GM12878 (cell line): Measurements from ENCODE around the gene GLT1D1. TPM values are rescaled to one million over a fixed set of nuclear protein-coding genes. Genes with fewer than 3 reads are reported as not detected.

Experiments used
- ATAC-seq: fragments of 200-7000 bp; cut with Tn5 transposase; 3 replicates; pipeline ENCODE4 v1.9.1; 2020; ENCODE audit warnings: mild to moderate bottlenecking, moderate library complexity
- BruUV-seq: library from RNA; stranded (reverse); fragments of 400-500 nt; replicated peaks from 2 replicates; lab custom pipeline; 2021; lab: Mats Ljungman, UMichigan
- CTCF ChIA-PET: fragments of 300-600 bp; sonication (Branson Sonifier 250); formaldehyde crosslinking; extraction: SDS; loops from one replicate; lab custom pipeline; 2021; ENCODE audit warnings: inconsistent platforms; lab: Yijun Ruan, JAX
- POLR2A ChIA-PET: fragments of 350-600 bp; formaldehyde crosslinking; extraction: SDS; loops from one replicate; lab custom pipeline; 2021; ENCODE audit warnings: inconsistent platforms; lab: Charles Lee
- RAD21 ChIA-PET: fragments of 300-600 bp; sonication (Branson Sonifier 250); formaldehyde crosslinking; loops from one replicate; lab custom pipeline; 2023; ENCODE audit warnings: antibody characterized with exemption; ENCODE audit not compliant: unreplicated experiment; lab: Charles Lee
- SMC1A ChIA-PET: fragments of 300-600 bp; sonication (Branson Sonifier 250); formaldehyde crosslinking; loops from one replicate; lab custom pipeline; 2023; ENCODE audit not compliant: unreplicated experiment, uncharacterized antibody; lab: Charles Lee
- DNase-seq: peaks from one replicate; pipeline ENCODE4 v3.0.0-alpha.2; 2011; ENCODE audit warnings: low read depth, low spot score
- FAIRE-seq: peaks from 3 replicates; lab custom pipeline; 2011; peaks lifted over from hg19 to GRCh38; lab: Jason Lieb, UNC
- H2AFZ ChIP-seq: 2 replicates; pipeline ENCODE4 v1.6.0; 2011; ENCODE audit warnings: low read depth, low read length, control low read depth; ENCODE audit not compliant: control insufficient read depth
- H3K27ac ChIP-seq: 2 replicates; pipeline ENCODE4 v1.5.1; 2011; ENCODE audit warnings: control low read depth; ENCODE audit not compliant: control insufficient read depth, insufficient read depth
- H3K27me3 ChIP-seq, 2 experiments: replicated peaks in 1 of 2; 2 replicates each; pipeline versions ENCODE4 v1.6.0 to v1.6.1; 2011; ENCODE audit warnings: low read length in 1 of 2; ENCODE audit not compliant: control insufficient read depth in 2 of 2, insufficient read depth in 2 of 2
- H3K36me3 ChIP-seq, 2 experiments: 2 replicates each; pipeline ENCODE4 v1.5.1; 2011; ENCODE audit warnings: low read length in 1 of 2; ENCODE audit not compliant: control insufficient read depth in 2 of 2, insufficient read depth in 2 of 2
- H3K4me1 ChIP-seq: 2 replicates; pipeline ENCODE4 v1.6.1; 2011; ENCODE audit warnings: mild to moderate bottlenecking, low read length, moderate library complexity, mixed read lengths; ENCODE audit not compliant: control insufficient read depth, insufficient read depth
- H3K4me2 ChIP-seq: 2 replicates; pipeline ENCODE4 v1.6.0; 2011; ENCODE audit warnings: control low read depth; ENCODE audit not compliant: control insufficient read depth, insufficient read depth
- H3K4me3 ChIP-seq: fragments of 200-600 bp; sonication (generic); 2 replicates; pipeline ENCODE4 v1.5.1; 2016
- H3K79me2 ChIP-seq: 2 replicates; pipeline ENCODE4 v1.6.0; 2011; ENCODE audit warnings: low read length; ENCODE audit not compliant: control insufficient read depth, insufficient read depth
- H3K9ac ChIP-seq: 2 replicates; pipeline ENCODE4 v1.8.0; 2011; ENCODE audit warnings: low read length, control low read depth, mixed read lengths; ENCODE audit not compliant: control insufficient read depth, insufficient read depth
- H3K9me3 ChIP-seq: replicated peaks from 3 replicates; pipeline ENCODE4 v1.5.1; 2011; ENCODE audit warnings: mild to moderate bottlenecking, low read length; ENCODE audit not compliant: control insufficient read depth, insufficient read depth
- H4K20me1 ChIP-seq: 2 replicates; pipeline ENCODE4 v1.6.0; 2011; ENCODE audit not compliant: control insufficient read depth, insufficient read depth
- BMI1 ChIP-seq: fragments of 450-650 bp; IDR thresholded peaks from 2 replicates; pipeline ENCODE4 v1.6.1; 2016; ENCODE audit warnings: mild to moderate bottlenecking, moderate library complexity, borderline replicate concordance
- GABPA ChIP-seq: IDR thresholded peaks from 2 replicates; pipeline ENCODE4 v1.6.1; 2014; ENCODE audit warnings: antibody characterized with exemption, low read depth, mild to moderate bottlenecking, inconsistent platforms
- PML ChIP-seq: IDR thresholded peaks from 2 replicates; pipeline ENCODE4 v1.6.1; 2012; ENCODE audit warnings: low read length, inconsistent platforms
- RELA ChIP-seq: fragments of 450-650 bp; IDR thresholded peaks from 2 replicates; pipeline ENCODE4 v1.8.0; 2014; ENCODE audit warnings: borderline replicate concordance; ENCODE audit not compliant: partially characterized antibody
- SP1 ChIP-seq: IDR thresholded peaks from one replicate; pipeline ENCODE4 v1.6.1; 2011; ENCODE audit warnings: low read depth, low read length
- TCF7 ChIP-seq: IDR thresholded peaks from 2 replicates; pipeline ENCODE4 v1.6.1; 2014; ENCODE audit warnings: antibody characterized with exemption, borderline replicate concordance
- WGBS: methylation state at CpG from one replicate; pipeline ENCODE4 v1.1.6; 2016; ENCODE audit warnings: low lambda C conversion rate; ENCODE audit not compliant: insufficient replicate concordance, insufficient coverage; ENCODE audit errors: missing lambda C conversion rate; 5-methylcytosine and 5-hydroxymethylcytosine counted together
- in situ Hi-C: fragments of 300-500 bp; cut with MboI; formaldehyde crosslinking; loops from 9 replicates; pipeline ENCODE4 v1.14.3; 2018; ENCODE audit warnings: mixed read lengths
- intact Hi-C: fragments of 100-400 bp; cut with micrococcal nuclease; formaldehyde crosslinking; loops from one replicate; pipeline ENCODE4 v1.14.2; 2022; ENCODE audit not compliant: unreplicated experiment
- polyA plus RNA-seq, 11 experiments: library from polyadenylated mRNA; depleted of rRNA in 4 of 11; unstranded in 6 of 11; stranded (reverse) in 5 of 11; fragments of >200 nt; fragmentation: Nextera tagmentation in 4 of 11; fragmentation: Illumina TruSeq in 1 of 11; extraction: Ambion mirVana in 4 of 11; extraction: Trizol in 1 of 11; gene quantifications; 1 replicate in 1 of 11; 2 replicates in 10 of 11; pipeline versions ENCODE4 v1.2.1 to v1.2.3, GENCODE V29; 2011 to 2016; ENCODE audit warnings: inconsistent platforms in 2 of 11, missing spikeins in 2 of 11, low read depth in 1 of 11
- total RNA-seq, 4 experiments: library from RNA; depleted of rRNA in 3 of 4; stranded (reverse); fragments of >200 nt in 3 of 4; fragmentation: Illumina TruSeq in 1 of 4; extraction: Trizol in 1 of 4; gene quantifications; 2 replicates each; pipeline versions ENCODE4 v1.2.1 to v1.2.3, GENCODE V29; 2013 to 2021
- TF ChIP-seq, protein P1 (sequence below): fragments of 150-350 bp; IDR thresholded peaks from 2 replicates; pipeline ENCODE4 v1.6.1; 2016; ENCODE audit warnings: low read depth, low read length
- TF ChIP-seq, protein P2 (sequence below): fragments of 450-650 bp; formaldehyde crosslinking; IDR thresholded peaks from 2 replicates; pipeline ENCODE4 v1.5.0; 2022; ENCODE audit warnings: mild to moderate bottlenecking, missing genetic modification characterization
- TF ChIP-seq, protein P3 (sequence below): fragments of 450-650 bp; IDR thresholded peaks from 2 replicates; pipeline ENCODE4 v1.6.1; 2016; ENCODE audit warnings: mild to moderate bottlenecking

The GLT1D1 gene
- total and polyA plus RNA-seq, 10 of the 15 experiments (the other 5 are each of a cell fraction or from before 2014, with no cell fraction given) = 0.42 to 62.8 (median 3.0) TPM

DNA sequence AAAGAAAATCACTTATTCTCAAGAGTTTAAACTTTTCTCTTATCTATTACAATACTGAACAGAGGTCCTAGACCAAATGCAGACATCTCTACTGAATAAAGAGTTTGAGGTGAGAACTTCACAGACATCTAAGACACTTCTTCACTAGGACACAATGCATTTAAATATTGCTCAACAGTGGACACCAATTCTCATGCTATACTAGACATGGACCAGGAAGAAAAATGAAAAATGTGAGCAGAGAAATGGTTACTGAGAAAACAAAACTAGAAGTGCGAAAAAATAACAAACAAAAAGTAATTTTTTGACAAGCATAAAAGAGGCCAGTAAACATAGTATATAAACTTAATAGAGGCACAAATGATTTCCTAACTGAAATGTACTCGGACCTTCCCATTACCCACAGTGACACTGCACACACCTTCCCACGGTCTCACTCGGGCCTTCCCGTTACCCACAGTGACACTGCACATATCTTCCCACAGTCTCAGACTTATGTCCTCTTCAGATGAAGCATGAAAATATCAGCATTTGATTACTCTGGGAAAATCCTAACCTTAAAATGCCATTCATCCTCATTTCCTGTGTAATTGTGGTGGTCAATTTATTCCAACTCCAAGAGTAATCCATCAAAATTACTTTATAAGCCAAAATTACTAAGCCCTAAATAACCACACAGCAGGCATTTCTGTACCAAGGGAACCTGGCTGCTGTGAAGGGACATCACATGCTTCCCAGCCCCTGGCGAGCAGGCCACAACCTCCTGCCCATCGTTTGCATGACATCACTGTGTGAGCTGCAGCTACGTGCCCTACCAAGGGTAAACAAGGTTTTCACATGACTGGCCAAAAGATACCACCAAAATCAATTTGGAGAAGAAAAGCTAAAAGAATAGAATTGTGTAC is 35.9 kb upstream of the GLT1D1 start (continued):
- TF ChIP-seq, protein P1, sequence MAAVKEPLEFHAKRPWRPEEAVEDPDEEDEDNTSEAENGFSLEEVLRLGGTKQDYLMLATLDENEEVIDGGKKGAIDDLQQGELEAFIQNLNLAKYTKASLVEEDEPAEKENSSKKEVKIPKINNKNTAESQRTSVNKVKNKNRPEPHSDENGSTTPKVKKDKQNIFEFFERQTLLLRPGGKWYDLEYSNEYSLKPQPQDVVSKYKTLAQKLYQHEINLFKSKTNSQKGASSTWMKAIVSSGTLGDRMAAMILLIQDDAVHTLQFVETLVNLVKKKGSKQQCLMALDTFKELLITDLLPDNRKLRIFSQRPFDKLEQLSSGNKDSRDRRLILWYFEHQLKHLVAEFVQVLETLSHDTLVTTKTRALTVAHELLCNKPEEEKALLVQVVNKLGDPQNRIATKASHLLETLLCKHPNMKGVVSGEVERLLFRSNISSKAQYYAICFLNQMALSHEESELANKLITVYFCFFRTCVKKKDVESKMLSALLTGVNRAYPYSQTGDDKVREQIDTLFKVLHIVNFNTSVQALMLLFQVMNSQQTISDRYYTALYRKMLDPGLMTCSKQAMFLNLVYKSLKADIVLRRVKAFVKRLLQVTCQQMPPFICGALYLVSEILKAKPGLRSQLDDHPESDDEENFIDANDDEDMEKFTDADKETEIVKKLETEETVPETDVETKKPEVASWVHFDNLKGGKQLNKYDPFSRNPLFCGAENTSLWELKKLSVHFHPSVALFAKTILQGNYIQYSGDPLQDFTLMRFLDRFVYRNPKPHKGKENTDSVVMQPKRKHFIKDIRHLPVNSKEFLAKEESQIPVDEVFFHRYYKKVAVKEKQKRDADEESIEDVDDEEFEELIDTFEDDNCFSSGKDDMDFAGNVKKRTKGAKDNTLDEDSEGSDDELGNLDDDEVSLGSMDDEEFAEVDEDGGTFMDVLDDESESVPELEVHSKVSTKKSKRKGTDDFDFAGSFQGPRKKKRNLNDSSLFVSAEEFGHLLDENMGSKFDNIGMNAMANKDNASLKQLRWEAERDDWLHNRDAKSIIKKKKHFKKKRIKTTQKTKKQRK = no peak

DNA sequence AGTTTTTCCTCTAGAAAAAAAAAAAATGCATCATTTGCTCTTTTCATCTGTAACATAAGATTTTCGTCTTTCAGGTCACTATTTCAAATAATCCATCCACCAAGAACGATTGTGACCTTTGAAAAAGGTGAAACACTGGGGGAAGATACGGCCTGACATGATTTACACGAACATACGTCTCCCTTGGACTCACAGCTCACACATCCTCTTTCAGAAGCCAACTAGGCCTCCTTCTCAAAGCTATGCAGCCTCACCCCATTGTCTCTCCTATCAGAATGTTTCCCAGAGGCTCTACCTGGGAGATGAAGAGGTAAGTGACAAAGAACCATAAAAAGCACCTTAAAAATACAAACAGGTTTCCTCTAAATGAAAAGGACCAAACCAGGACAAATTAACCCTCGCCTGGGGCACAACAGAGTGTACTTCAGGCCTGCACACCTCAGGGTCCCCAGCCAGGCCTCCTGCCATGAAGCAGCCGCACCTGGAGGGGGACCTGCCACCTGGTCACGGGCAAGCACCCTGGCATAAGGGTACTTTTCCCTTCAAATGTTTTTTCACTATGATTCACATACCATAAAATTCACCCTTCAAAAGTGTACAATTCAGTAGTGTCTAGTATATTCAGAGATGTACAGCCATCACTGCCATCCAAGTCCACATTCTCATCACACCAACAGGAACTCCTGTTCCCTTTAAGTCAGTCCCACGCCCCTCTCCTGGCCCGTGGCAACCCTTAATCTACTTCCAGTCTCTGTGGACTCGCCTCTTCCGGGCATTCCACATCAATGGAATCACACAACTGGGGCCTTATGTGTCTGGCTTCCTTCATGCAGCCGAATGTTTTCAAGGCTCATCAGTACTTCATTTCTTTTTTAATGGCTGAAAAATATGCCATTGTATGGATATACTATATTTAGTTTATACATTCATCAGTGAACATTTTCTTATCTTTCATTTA is 34.9 kb upstream of the GLT1D1 start:
- no peaks in the 10 kb centered on the region for H3K27me3 ChIP-seq
- FAIRE-seq = no peak
- POLR2A ChIA-PET = interaction anchor here (0.7 to 4.6 kb wide), 14 partner anchors 7 to 148 kb away, joined by 3 to 144 read pairs (median 6); no protein-coding TSS in a partner anchor
- peak; percentile 29 for ATAC-seq
- intact Hi-C loops = no loop called here
- TSS peak; percentile 66 for BruUV-seq
- H4K20me1 ChIP-seq = no peaks in the 10 kb centered on the region
- H3K9me3 ChIP-seq = no peaks in the 10 kb centered on the region
- CTCF ChIA-PET = interaction anchor here (0.7 to 6.0 kb wide), 8 partner anchors 9 to 35 kb away, joined by 3 to 38 read pairs (median 6); no protein-coding TSS in a partner anchor
- no peak overlapping the region for H2AFZ ChIP-seq
- in situ Hi-C loops = no loop called here
- peaks cover 61% of the 10 kb centered on the region for H3K4me1 ChIP-seq
- H3K27ac ChIP-seq = peak overlapping the region; percentile 94
- DNase-seq = no peak
- peak overlapping the region; percentile 93 for H3K4me2 ChIP-seq
- peak overlapping the region; percentile 88 for H3K9ac ChIP-seq
- peak overlapping the region; percentile 98; the same call in 1 of the 2 replicates for H3K4me3 ChIP-seq
- H3K36me3 ChIP-seq = peaks cover 7 to 25% of the 10 kb centered on the region in 2 experiments
- WGBS = 11% methylated on average over 13 of the region's 13 CpGs
- SMC1A ChIA-PET = interaction anchor here (0.7 to 4.5 kb wide), 19 partner anchors 7 to 147 kb away, joined by 3 to 112 read pairs (median 4); no protein-coding TSS in a partner anchor
- peaks cover 100% of the 10 kb centered on the region for H3K79me2 ChIP-seq
- RAD21 ChIA-PET = interaction anchor here (0.9 to 4.6 kb wide), 12 partner anchors 7 to 36 kb away, joined by 3 to 127 read pairs (median 10); no protein-coding TSS in a partner anchor
- TF ChIP-seq SP1 = no peak
- 0 out of 2 replicates have a peak, but pooled peaks have one; percentile 47 for TF ChIP-seq PML
- TF ChIP-seq RELA = peak; percentile 21
- no peak for TF ChIP-seq BMI1
- no peak for TF ChIP-seq TCF7
- TF ChIP-seq, protein P2, sequence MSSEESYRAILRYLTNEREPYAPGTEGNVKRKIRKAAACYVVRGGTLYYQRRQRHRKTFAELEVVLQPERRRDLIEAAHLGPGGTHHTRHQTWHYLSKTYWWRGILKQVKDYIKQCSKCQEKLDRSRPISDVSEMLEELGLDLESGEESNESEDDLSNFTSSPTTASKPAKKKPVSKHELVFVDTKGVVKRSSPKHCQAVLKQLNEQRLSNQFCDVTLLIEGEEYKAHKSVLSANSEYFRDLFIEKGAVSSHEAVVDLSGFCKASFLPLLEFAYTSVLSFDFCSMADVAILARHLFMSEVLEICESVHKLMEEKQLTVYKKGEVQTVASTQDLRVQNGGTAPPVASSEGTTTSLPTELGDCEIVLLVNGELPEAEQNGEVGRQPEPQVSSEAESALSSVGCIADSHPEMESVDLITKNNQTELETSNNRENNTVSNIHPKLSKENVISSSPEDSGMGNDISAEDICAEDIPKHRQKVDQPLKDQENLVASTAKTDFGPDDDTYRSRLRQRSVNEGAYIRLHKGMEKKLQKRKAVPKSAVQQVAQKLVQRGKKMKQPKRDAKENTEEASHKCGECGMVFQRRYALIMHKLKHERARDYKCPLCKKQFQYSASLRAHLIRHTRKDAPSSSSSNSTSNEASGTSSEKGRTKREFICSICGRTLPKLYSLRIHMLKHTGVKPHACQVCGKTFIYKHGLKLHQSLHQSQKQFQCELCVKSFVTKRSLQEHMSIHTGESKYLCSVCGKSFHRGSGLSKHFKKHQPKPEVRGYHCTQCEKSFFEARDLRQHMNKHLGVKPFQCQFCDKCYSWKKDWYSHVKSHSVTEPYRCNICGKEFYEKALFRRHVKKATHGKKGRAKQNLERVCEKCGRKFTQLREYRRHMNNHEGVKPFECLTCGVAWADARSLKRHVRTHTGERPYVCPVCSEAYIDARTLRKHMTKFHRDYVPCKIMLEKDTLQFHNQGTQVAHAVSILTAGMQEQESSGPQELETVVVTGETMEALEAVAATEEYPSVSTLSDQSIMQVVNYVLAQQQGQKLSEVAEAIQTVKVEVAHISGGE (CRISPR knock-in tag) = no peak
- TF ChIP-seq, protein P3, sequence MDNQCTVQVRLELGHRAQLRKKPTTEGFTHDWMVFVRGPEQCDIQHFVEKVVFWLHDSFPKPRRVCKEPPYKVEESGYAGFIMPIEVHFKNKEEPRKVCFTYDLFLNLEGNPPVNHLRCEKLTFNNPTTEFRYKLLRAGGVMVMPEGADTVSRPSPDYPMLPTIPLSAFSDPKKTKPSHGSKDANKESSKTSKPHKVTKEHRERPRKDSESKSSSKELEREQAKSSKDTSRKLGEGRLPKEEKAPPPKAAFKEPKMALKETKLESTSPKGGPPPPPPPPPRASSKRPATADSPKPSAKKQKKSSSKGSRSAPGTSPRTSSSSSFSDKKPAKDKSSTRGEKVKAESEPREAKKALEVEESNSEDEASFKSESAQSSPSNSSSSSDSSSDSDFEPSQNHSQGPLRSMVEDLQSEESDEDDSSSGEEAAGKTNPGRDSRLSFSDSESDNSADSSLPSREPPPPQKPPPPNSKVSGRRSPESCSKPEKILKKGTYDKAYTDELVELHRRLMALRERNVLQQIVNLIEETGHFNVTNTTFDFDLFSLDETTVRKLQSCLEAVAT = peak; percentile 83
- TF ChIP-seq GABPA = no peak
